Cardiac muscle cell (in vitro differentiated cells and primary cell): ENCODE measurements around the gene TBC1D13. TPM values are rescaled to one million over a fixed set of nuclear protein-coding genes. Genes with fewer than 3 reads are reported as not detected.

Experiments used
- DNase-seq, 2 donors: peaks; one replicate each; pipeline versions ENCODE4 v3.0.0 to v3.0.0-alpha.2; 2010 to 2017; ENCODE audit warnings: low read depth in 1 of 2, low spot score in 1 of 2
- H3K27ac ChIP-seq: fragments of 200-600 bp; sonication (generic); 2 replicates; pipeline ENCODE4 v1.5.1; 2016
- H3K27me3 ChIP-seq: fragments of 200-600 bp; sonication (generic); 2 replicates; pipeline ENCODE4 v1.6.0; 2016; ENCODE audit warnings: control low read depth
- H3K36me3 ChIP-seq: fragments of 200-600 bp; sonication (generic); 2 replicates; pipeline ENCODE4 v1.5.1; 2016; ENCODE audit warnings: control low read depth
- H3K4me1 ChIP-seq: fragments of 200-600 bp; sonication (generic); 2 replicates; pipeline ENCODE4 v1.8.1; 2017; ENCODE audit warnings: low read depth, mild to moderate bottlenecking, mixed run types
- H3K4me3 ChIP-seq: fragments of 200-600 bp; sonication (generic); 2 replicates; pipeline ENCODE4 v1.5.1; 2016; ENCODE audit warnings: mild to moderate bottlenecking
- H3K9me3 ChIP-seq: fragments of 200-600 bp; sonication (generic); 2 replicates; pipeline ENCODE4 v1.5.1; 2017; ENCODE audit warnings: low read depth, mild to moderate bottlenecking, control low read depth
- polyA plus RNA-seq: library from polyadenylated mRNA; unstranded; fragments of >200 nt; fragmentation: Nextera tagmentation; extraction: Ambion mirVana; gene quantifications from 2 replicates; pipeline ENCODE4 v1.2.1, GENCODE V29; 2016
- total RNA-seq: library from RNA; depleted of rRNA; stranded (reverse); fragments of >200 nt; gene quantifications from 2 replicates; pipeline ENCODE4 v1.2.3, GENCODE V29; 2016
- TF ChIP-seq, protein P1 (sequence below): IDR thresholded peaks from 2 replicates; pipeline ENCODE4 v1.5.1; 2012; ENCODE audit warnings: low read depth, mild to moderate bottlenecking, low read length

The TBC1D13 gene
- total and polyA plus RNA-seq, 2 experiments from 2014 or later: 24.6 to 39.4 TPM

- DNase-seq: no peak
- TF ChIP-seq, protein P1, sequence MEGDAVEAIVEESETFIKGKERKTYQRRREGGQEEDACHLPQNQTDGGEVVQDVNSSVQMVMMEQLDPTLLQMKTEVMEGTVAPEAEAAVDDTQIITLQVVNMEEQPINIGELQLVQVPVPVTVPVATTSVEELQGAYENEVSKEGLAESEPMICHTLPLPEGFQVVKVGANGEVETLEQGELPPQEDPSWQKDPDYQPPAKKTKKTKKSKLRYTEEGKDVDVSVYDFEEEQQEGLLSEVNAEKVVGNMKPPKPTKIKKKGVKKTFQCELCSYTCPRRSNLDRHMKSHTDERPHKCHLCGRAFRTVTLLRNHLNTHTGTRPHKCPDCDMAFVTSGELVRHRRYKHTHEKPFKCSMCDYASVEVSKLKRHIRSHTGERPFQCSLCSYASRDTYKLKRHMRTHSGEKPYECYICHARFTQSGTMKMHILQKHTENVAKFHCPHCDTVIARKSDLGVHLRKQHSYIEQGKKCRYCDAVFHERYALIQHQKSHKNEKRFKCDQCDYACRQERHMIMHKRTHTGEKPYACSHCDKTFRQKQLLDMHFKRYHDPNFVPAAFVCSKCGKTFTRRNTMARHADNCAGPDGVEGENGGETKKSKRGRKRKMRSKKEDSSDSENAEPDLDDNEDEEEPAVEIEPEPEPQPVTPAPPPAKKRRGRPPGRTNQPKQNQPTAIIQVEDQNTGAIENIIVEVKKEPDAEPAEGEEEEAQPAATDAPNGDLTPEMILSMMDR: no peak
Observed at GRCh38 chr9:128809831-128810230, 22.8 kb downstream of the TBC1D13 start.

GRCh38 chr9:128810873-128811272 is 23.8 kb downstream of the TBC1D13 start:
- no peak for DNase-seq
- Histone ChIP-seq H3K9me3 (no peaks in the 10 kb centered on the region), H3K4me1 (no peaks in the 10 kb centered on the region), H3K36me3 (peaks cover 15% of the 10 kb centered on the region), H3K27me3 (no peaks in the 10 kb centered on the region), H3K4me3 (no peak overlapping the region), H3K27ac (peak overlapping the region; percentile 64)
- TF ChIP-seq, protein P1: no peak

More at GRCh38 chr9:128809831-128810230, 22.8 kb downstream of the TBC1D13 start:
- no peaks in the 10 kb centered on the region for H3K9me3 ChIP-seq
- H3K4me3 ChIP-seq: no peak overlapping the region
- no peaks in the 10 kb centered on the region for H3K4me1 ChIP-seq
- peak overlapping the region; percentile 64 for H3K27ac ChIP-seq
- peaks cover 25% of the 10 kb centered on the region for H3K36me3 ChIP-seq
- no peaks in the 10 kb centered on the region for H3K27me3 ChIP-seq

DNA sequence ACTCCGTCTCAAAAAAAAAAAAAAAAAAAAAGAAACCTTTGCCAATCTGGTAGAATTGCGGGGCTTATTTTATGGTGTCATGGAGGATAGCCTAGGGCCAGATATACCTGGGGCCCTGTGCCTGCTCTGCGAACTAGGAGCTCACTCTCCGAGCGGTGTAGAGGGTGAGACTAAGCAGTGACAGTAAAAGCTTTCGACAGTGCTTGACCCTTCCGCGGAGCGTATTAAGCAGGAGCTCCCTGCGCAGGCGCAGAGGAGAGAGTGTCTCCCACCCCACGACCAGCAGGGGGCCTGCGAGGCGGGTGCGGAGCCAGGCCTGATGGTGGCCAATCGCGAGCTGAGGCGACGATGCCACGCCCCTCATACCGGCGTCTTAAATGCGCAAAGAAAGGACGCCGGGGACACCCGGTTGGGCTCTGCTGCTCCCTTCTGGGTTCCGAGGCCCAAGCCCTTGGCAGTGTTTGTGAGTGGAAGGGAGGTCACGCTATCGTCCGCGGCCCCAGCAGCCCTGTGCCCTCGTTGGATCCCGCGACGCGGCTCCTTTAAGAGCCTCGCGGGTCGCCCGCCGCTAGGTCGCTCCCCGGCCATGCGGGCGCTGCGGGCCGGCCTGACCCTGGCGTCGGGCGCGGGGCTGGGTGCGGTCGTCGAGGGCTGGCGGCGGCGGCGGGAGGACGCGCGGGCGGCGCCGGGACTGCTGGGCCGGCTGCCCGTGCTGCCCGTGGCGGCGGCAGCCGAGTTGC is 31.2 kb downstream of the TBC1D13 start, which contains the start of gene ENDOG:
ENDOG (plus strand) TSS at position 402 of the 740 bp plus-strand sequence; CDS start at position 587, 185 bp downstream.
- Histone ChIP-seq H3K36me3 (peaks cover 9% of the 10 kb centered on the region), H3K27ac (peak within 1 kb of the TSS; percentile 96)

GRCh38 chr9:128818839-128819715 is 32.0 kb downstream of the TBC1D13 start:
- peak overlapping the region; percentile 96 for H3K27ac ChIP-seq
- TF ChIP-seq, protein P1: no peak
- H3K36me3 ChIP-seq: peaks cover 9% of the 10 kb centered on the region
- peak overlapping the region; percentile 48 for H3K4me3 ChIP-seq
- peak in 1 of 2 donors; percentile 65 for DNase-seq
- H3K4me1 ChIP-seq: peaks cover 10% of the 10 kb centered on the region
- H3K27me3 ChIP-seq: no peaks in the 10 kb centered on the region
- no peaks in the 10 kb centered on the region for H3K9me3 ChIP-seq

More for the DNA sequence above, 31.2 kb downstream of the TBC1D13 start, which contains the start of gene ENDOG:
- Histone ChIP-seq H3K9me3 (no peaks in the 10 kb centered on the region), H3K4me3 (peak within 1 kb of the TSS; percentile 48), H3K4me1 (peaks cover 10% of the 10 kb centered on the region), H3K27me3 (no peaks in the 10 kb centered on the region)
- TF ChIP-seq, protein P1: peak; percentile 98
- peak; percentile 98 to 99 for DNase-seq
